RWPE1 (cell line): Measurements from ENCODE around the gene ADAM15.
A peak's percentile ranks its signal among the peaks of the same experiment; 100 is the strongest.

Experiments
- CTCF ChIA-PET: fragments of 350-600 bp; sonication (Branson Sonifier 250); formaldehyde crosslinking; extraction: SDS; loops from one replicate; lab custom pipeline; 2021; lab: Yijun Ruan, JAX
- POLR2A ChIA-PET: fragments of 400-600 bp; formaldehyde crosslinking; extraction: SDS; loops from one replicate; lab custom pipeline; 2020; ENCODE audit warnings: antibody characterized with exemption; ENCODE audit not compliant: low non-redundant PET; lab: Yijun Ruan, JAX
- DNase-seq: peaks from one replicate; pipeline ENCODE4 v3.0.0; 2012; ENCODE audit warnings: low spot score
- H3K27ac ChIP-seq: fragments of 450-650 bp; 2 replicates; pipeline ENCODE4 v1.5.1; 2017
- TF ChIP-seq, protein P1 (sequence below): fragments of 450-650 bp; conservative IDR thresholded peaks from 2 replicates; pipeline ENCODE4 v1.5.1; 2017; ENCODE audit warnings: low read depth, mild to moderate bottlenecking

Gene ADAM15

DNA sequence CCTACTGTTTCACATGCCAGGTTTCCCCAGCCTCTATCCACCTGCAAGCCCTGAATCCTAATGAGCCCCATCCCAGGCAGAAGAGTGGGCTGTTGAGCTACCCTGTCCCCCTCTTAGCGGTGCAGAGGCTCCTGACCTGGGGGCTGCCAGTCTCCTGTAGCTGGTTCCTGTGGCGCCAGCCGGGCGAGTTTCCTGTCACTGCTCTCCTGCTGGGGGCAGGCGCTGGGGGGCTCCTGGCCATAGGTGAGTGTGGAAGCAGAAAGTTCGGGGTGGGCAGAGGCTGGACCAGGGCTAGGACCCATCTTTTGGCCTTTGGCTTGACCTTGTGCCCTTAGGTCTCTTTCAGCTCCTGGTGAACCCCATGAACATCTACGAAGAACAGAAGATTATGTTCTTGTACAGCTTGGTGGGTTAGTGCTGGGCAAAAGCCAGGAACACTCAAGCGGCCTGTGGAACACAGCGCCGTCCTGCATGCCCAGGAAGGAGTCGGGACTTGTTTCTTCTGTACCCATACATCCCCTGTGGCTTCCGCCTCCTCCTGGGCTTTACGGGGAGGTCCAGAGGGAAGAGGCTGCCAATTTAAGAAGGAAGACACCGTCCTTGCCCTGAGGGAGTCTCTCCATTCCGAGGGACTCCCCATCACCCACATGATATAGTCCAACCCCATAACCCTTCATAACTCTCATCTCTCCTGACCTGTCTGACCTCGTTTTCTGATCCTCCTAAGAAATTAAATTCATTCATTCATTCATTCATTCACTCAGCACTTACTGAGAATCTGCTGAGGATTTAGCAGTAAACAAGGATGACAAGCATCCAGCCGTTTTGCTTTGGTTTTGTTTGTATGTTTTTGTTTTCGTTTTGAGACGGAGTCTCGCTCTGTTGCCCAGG, 16.6 kb upstream of the ADAM15 start:
- CTCF ChIA-PET: interaction anchor here (0.7 to 1.5 kb wide), 2 partner anchors 17 to 27 kb away, joined by 4 read pairs; no protein-coding TSS in a partner anchor
- peak overlapping the region; percentile 39 for H3K27ac ChIP-seq
- TF ChIP-seq, protein P1, sequence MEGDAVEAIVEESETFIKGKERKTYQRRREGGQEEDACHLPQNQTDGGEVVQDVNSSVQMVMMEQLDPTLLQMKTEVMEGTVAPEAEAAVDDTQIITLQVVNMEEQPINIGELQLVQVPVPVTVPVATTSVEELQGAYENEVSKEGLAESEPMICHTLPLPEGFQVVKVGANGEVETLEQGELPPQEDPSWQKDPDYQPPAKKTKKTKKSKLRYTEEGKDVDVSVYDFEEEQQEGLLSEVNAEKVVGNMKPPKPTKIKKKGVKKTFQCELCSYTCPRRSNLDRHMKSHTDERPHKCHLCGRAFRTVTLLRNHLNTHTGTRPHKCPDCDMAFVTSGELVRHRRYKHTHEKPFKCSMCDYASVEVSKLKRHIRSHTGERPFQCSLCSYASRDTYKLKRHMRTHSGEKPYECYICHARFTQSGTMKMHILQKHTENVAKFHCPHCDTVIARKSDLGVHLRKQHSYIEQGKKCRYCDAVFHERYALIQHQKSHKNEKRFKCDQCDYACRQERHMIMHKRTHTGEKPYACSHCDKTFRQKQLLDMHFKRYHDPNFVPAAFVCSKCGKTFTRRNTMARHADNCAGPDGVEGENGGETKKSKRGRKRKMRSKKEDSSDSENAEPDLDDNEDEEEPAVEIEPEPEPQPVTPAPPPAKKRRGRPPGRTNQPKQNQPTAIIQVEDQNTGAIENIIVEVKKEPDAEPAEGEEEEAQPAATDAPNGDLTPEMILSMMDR: no peak
- DNase-seq: no peak
- POLR2A ChIA-PET: no interaction called here

DNA sequence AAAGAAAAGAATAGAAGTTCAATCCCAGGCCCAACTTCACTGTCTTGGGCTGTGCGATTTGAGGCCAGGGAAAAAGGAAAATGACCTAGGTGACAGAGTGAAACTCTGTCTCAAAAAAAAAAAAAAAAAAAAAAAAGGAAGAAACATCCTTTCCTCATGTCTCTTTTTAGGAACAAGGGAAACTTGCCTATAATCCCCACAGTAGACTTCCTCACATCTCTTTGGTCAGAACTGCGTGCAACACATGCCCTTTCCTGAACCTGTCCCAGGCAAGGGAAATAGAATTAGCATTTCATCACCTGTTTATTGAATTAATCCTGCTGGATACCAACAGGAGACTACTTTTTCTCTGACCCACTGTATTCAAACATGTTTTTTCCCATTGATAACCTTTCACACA, 15.2 kb upstream of the ADAM15 start:
- ChIA-PET POLR2A (no interaction called here), CTCF (no interaction called here)
- DNase-seq: no peak
- TF ChIP-seq, protein P1: no peak
- H3K27ac ChIP-seq: no peak overlapping the region

DNA sequence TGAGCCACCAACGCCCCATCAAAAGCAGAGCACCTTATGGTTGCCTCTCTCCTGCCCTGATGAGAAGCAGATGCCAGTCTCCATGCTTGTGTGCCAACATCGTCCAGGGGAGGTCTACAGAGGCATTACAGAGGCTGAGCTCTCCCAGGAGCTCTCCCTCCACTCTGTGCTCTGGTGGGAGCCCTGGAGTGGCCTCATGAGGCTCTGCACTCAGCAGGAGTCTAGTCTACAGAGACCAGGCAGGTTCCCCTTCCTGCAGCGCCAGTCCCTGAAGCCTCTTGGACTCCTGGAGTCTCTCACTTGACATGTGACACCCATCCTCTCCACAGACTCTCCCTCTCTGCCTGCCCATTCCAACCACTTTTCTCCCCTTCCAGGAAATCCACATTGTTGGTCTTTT, 14.1 kb upstream of the ADAM15 start:
- H3K27ac ChIP-seq: peak overlapping the region; percentile 81; the same call in 1 of the 2 replicates
- POLR2A ChIA-PET: no interaction called here
- CTCF ChIA-PET: interaction anchor here (0.5 to 1.3 kb wide), 3 partner anchors 18 to 498 kb away, joined by 3 to 7 read pairs (median 4); no protein-coding TSS in a partner anchor
- no peak for DNase-seq
- TF ChIP-seq, protein P1: no peak

DNA sequence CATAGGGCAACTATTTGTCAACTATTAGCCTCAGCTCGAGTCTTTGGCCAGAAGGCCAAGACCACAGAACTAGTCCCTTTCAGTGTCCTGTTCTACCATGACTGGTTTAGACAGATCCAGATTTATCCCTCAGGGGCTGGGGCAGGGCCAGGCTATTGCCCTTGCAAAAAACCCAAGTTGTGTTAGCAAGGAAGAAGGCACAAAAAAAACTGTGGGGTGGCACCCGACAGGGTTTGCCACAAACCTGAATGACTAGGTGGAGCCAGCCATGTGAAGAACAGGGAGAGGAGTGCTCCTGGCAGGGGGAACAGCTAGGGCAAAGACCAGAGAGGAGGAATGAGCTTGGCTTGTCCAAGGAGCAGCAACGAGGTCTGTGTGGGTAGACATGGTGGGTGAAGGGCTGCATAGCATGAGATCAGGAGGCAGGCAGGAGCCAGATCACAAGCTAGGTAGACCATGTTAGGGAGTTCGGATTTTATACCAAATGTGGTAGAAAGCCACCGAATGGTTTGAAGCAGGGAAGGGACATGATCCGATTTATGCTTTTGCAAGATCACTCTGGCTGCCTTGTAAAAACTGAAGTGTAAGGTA, 13.2 kb upstream of the ADAM15 start:
- DNase-seq: no peak
- H3K27ac ChIP-seq: peak overlapping the region; percentile 81
- CTCF ChIA-PET: interaction anchor here (0.5 to 1.4 kb wide), 7 partner anchors 8 to 499 kb away, joined by 3 to 7 read pairs (median 3); partner anchors contain the start of gene ADAM15
- POLR2A ChIA-PET: no interaction called here
- TF ChIP-seq, protein P1: no peak

DNA sequence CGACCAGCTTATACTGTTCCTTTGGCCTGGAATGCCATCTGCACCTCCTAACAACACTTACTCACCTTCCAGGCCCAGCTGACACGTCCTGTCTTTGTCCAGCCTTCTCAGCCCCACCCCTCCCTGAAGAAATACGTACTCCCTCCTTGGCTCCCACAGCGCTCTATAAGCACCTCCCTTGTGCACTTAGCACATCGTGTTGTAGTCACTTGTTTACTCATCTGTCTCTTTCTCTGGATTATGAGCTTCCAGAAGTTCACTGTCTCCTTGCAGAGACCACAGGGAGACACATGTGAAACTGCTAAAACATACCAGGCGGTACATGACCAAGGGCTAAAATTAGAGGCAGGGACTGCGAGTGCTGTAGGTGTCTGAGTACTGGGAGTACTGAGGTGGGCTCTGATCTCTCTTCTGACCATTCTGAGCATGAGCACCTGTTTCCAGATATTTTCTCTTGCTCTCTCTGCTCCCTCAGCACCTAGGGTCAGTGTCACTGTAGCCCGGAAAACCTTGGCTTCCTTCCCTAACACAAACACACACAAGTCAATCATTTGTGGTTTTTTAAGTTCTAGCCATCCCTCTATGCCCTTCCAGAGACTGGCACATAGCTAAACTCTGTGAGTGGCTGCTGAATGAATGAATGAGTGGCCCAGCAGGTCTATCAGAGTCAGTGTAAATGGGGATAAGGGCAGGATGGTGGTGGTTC, 12.4 kb upstream of the ADAM15 start:
- POLR2A ChIA-PET: no interaction called here
- DNase-seq: peak; percentile 78
- TF ChIP-seq, protein P1: no peak
- H3K27ac ChIP-seq: peak overlapping the region; percentile 81
- CTCF ChIA-PET: interaction anchor here (0.5 to 1.5 kb wide), 4 partner anchors 13 to 53 kb away, joined by 3 to 7 read pairs (median 4); partner anchors contain the start of gene ADAM15

DNA sequence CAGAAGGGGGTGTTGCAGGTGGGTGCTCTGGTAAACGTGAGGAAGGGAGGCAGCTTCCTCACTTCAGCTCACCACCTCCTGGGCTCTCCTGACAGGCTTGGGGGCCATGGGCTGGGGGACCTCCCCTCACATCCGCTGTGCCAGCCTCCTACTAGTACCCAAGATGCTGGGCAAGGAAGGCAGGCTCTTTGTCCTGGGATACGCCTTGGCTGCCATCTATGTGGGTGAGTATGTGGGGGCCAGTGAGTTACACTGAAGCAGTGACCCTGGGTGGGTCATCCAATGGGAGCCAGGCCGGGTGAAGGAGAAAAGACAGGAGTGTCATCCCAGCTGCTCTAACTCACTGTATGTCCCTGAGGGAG, 11.8 kb upstream of the ADAM15 start:
- POLR2A ChIA-PET: no interaction called here
- CTCF ChIA-PET: interaction anchor here (1.4 to 1.5 kb wide), 2 partner anchors 12 to 22 kb away, joined by 6 to 7 read pairs; partner anchors contain the start of gene ADAM15
- no peak for DNase-seq
- H3K27ac ChIP-seq: peak overlapping the region; percentile 81
- TF ChIP-seq, protein P1: no peak
